Omental fat pad (tissue), 4 donors: ENCODE results near the gene SLC30A7. TPM values are rescaled to one million over a fixed set of nuclear protein-coding genes. Genes with fewer than 3 reads are reported as not detected.
A peak's percentile ranks its signal among the peaks of the same experiment; 100 is the strongest.

Source experiments
- ATAC-seq: fragments of 150-250 bp; one replicate; pipeline ENCODE4 v1.9.1; 2016; ENCODE audit warnings: mild to moderate bottlenecking, moderate library complexity; ENCODE audit not compliant: low FRiP score
- DNase-seq: peaks from one replicate; pipeline ENCODE4 v3.0.0-alpha.2; 2019; ENCODE audit warnings: low spot score
- CTCF ChIP-seq, 3 donors: fragments of 450-650 bp; IDR thresholded peaks; one replicate each; pipeline ENCODE4 v1.5.1; 2016 to 2017; ENCODE audit warnings: antibody characterized with exemption in 3 of 3, mild to moderate bottlenecking in 3 of 3, moderate library complexity in 2 of 3
- total RNA-seq, 4 donors: library from RNA; depleted of rRNA; stranded (reverse); fragments of >200 nt; gene quantifications; one replicate each; pipeline ENCODE4 v1.1.0, GENCODE V29; 2016

SLC30A7 gene
- total RNA-seq, 4 donors from 2014 or later, result 20.6 to 47.4 (median 25.2) TPM

GRCh38 chr1:101008229-101008834 is 112.4 kb downstream of the SLC30A7 start:
- DNase-seq (no peak), ATAC-seq (no peak)
- TF ChIP-seq CTCF (IDR thresholded peaks at IDR 0.05), result no peak

GRCh38 chr1:101013776-101014175 is 117.9 kb downstream of the SLC30A7 start:
- ATAC-seq (no peak), DNase-seq (no peak)
- no peak for TF ChIP-seq CTCF (IDR thresholded peaks at IDR 0.05)

GRCh38 chr1:101017448-101017847 is 121.6 kb downstream of the SLC30A7 start:
- TF ChIP-seq CTCF (IDR thresholded peaks at IDR 0.05), result no peak
- ATAC-seq (no peak), DNase-seq (no peak)

GRCh38 chr1:101022294-101022693 is 126.4 kb downstream of the SLC30A7 start:
- no peak for TF ChIP-seq CTCF (IDR thresholded peaks at IDR 0.05)
- ATAC-seq, result no peak

GRCh38 chr1:101025283-101025656 is 129.4 kb downstream of the SLC30A7 start:
- no peak for TF ChIP-seq CTCF (IDR thresholded peaks at IDR 0.05)
- peak; percentile 58 for ATAC-seq
- DNase-seq, result no peak

More at GRCh38 chr1:101022294-101022693, 126.4 kb downstream of the SLC30A7 start:
- no peak for DNase-seq

- DNase-seq, result peak; percentile 81
- ATAC-seq, result peak; percentile 97
- TF ChIP-seq CTCF (IDR thresholded peaks at IDR 0.05), result no peak
Measured at GRCh38 chr1:101025657-101026429, 130.0 kb downstream of the SLC30A7 start, which contains the start of gene DPH5. TSS of gene DPH5 (minus strand) at chr1:101025784. CDS start at chr1:101025443, 341 bp downstream.

GRCh38 chr1:101026430-101026788 is 130.5 kb downstream of the SLC30A7 start:
- ATAC-seq (no peak), DNase-seq (no peak)
- TF ChIP-seq CTCF (IDR thresholded peaks at IDR 0.05), result no peak
